AG09319 (cell line): ENCODE results near the gene KIAA1217.

Experiments used
- DNase-seq: peaks from one replicate; pipeline ENCODE4 v3.0.0-alpha.2; 2010; ENCODE audit warnings: low read depth; ENCODE audit errors: extremely low read depth
- TF ChIP-seq, protein P1 (sequence below): IDR thresholded peaks from 2 replicates; pipeline ENCODE4 v1.5.1; 2011; ENCODE audit warnings: low read depth, mild to moderate bottlenecking, inconsistent platforms, low read length, moderate library complexity

Gene KIAA1217

GRCh38 chr10:24465891-24466818 is 257.2 kb downstream of the KIAA1217 start:
- DNase-seq = no peak
- TF ChIP-seq, protein P1, sequence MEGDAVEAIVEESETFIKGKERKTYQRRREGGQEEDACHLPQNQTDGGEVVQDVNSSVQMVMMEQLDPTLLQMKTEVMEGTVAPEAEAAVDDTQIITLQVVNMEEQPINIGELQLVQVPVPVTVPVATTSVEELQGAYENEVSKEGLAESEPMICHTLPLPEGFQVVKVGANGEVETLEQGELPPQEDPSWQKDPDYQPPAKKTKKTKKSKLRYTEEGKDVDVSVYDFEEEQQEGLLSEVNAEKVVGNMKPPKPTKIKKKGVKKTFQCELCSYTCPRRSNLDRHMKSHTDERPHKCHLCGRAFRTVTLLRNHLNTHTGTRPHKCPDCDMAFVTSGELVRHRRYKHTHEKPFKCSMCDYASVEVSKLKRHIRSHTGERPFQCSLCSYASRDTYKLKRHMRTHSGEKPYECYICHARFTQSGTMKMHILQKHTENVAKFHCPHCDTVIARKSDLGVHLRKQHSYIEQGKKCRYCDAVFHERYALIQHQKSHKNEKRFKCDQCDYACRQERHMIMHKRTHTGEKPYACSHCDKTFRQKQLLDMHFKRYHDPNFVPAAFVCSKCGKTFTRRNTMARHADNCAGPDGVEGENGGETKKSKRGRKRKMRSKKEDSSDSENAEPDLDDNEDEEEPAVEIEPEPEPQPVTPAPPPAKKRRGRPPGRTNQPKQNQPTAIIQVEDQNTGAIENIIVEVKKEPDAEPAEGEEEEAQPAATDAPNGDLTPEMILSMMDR = no peak

DNA sequence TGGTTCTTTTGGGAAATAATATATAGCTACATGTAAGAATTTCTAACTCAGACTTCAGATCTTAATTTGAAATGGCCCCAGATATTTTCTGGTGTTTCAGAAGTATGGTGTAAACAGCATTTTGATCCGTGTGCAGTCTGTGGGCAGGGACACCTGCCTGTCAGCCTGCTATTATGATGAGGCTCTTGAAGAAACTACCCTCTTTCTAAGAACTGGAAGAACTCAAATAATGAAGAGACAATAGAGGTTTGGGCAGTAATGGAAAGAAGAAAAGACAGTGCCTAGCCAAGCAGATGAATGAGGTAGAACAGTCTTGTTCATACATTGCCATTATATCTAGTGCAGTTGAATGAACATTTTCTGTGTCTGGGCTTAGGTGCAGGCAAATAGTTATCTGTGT is 258.2 kb downstream of the KIAA1217 start:
- TF ChIP-seq, protein P1 = no peak
- no peak for DNase-seq

- TF ChIP-seq, protein P1 = no peak
- no peak for DNase-seq
These were observed 258.7 kb downstream of the KIAA1217 start for GRCh38 chr10:24467605-24468004.

DNA sequence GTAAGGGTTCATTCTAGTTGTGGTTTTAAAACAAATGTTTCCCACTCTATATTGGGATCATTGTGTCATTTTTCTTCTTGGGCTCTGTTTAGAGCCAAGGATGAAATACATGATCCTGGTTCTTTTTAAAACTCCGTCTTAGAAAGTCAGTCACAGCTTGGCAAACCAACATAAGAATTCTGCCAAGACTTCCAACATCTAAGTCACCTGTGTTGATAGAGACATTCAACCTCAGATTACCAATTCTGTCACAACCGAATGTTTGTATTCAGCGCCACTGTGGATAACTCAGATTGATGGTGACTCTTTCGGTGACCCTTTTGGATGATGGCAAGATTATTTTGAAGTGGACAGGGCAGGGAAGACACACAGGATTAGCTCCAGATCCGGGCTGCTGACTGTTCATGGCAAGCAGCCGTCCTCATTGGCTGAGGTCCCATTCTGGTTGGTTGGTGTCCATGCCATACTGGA is 259.4 kb downstream of the KIAA1217 start:
- DNase-seq = no peak
- TF ChIP-seq, protein P1 = no peak

DNA sequence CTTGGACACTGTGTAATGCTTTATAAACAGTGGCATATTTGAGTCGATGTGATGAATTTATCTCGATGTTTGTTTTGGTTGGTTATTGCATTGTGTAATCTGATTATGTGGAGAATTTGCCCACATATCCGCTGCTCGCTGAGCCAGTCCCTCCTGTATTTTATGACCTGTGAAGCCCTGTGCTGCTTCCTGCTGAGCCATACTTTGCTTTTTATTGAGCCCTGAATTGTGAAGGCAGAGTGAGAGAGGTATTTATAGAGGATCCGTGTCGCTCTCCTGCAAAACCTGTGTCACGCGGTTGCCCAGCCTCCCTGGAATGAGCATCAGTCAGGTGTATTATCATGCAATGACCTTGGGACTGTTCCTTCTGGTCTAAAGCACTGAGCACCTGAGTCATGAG is 261.1 kb downstream of the KIAA1217 start:
- TF ChIP-seq, protein P1 = no peak
- DNase-seq = no peak

GRCh38 chr10:24475598-24475997 is 266.7 kb downstream of the KIAA1217 start:
- DNase-seq = no peak
- TF ChIP-seq, protein P1 = no peak

GRCh38 chr10:24476913-24477701 is 268.2 kb downstream of the KIAA1217 start:
- no peak for DNase-seq
- TF ChIP-seq, protein P1 = no peak
